WTC11 (cell line): ENCODE measurements around the gene ABHD17B. TPM values are rescaled to one million over a fixed set of nuclear protein-coding genes. Genes with fewer than 3 reads are reported as not detected.

Source experiments
- ATAC-seq: fragments of 200-7000 bp; cut with Tn5 transposase; 2 replicates; pipeline ENCODE4 v1.10.0; 2021; ENCODE audit warnings: mild to moderate bottlenecking, moderate library complexity
- CTCF ChIA-PET: fragments of 300-600 bp; sonication (Branson Sonifier 250); formaldehyde crosslinking; loops from one replicate; lab custom pipeline; 2021; ENCODE audit warnings: antibody characterized with exemption; lab: Charles Lee
- POLR2A ChIA-PET: fragments of 350-600 bp; sonication (Branson Sonifier 250); formaldehyde crosslinking; loops from one replicate; lab custom pipeline; 2021; ENCODE audit warnings: antibody characterized with exemption; lab: Charles Lee
- DNase-seq: peaks from one replicate; pipeline ENCODE4 v3.0.0; 2021; ENCODE audit warnings: low spot score
- H3K27ac Mint-ChIP-seq: 2 replicates; pipeline ENCODE4 v1.8.0; 2021; ENCODE audit warnings: mixed read lengths
- H3K27me3 Mint-ChIP-seq: 2 replicates; pipeline ENCODE4 v1.8.0; 2021; ENCODE audit warnings: low read depth, mild to moderate bottlenecking, moderate library complexity, mixed read lengths
- H3K36me3 Mint-ChIP-seq: 2 replicates; pipeline ENCODE4 v1.8.0; 2021; ENCODE audit warnings: mixed read lengths
- H3K4me1 Mint-ChIP-seq: 2 replicates; pipeline ENCODE4 v1.8.0; 2022; ENCODE audit warnings: mixed read lengths
- H3K4me3 Mint-ChIP-seq: 2 replicates; pipeline ENCODE4 v1.8.0; 2021; ENCODE audit warnings: mild to moderate bottlenecking, moderate library complexity, mixed read lengths
- H3K9me3 Mint-ChIP-seq: 2 replicates; pipeline ENCODE4 v1.8.0; 2021; ENCODE audit warnings: mixed read lengths
- ATF1 ChIP-seq: sonication (generic); formaldehyde crosslinking; IDR thresholded peaks from 2 replicates; pipeline ENCODE4 v1.8.1; 2023; ENCODE audit warnings: mild to moderate bottlenecking, moderate library complexity, missing genetic modification reagents
- ATF6 ChIP-seq: sonication (generic); formaldehyde crosslinking; IDR thresholded peaks from 2 replicates; pipeline ENCODE4 v1.8.1; 2023; ENCODE audit warnings: mild to moderate bottlenecking, missing genetic modification reagents
- FOXP1 ChIP-seq: sonication (generic); formaldehyde crosslinking; IDR thresholded peaks from 2 replicates; pipeline ENCODE4 v1.8.0; 2022; ENCODE audit warnings: missing genetic modification reagents, mild to moderate bottlenecking, moderate library complexity, borderline replicate concordance
- FOXP4 ChIP-seq: sonication (generic); formaldehyde crosslinking; IDR thresholded peaks from 2 replicates; pipeline ENCODE4 v1.8.0; 2022; ENCODE audit warnings: mild to moderate bottlenecking, missing genetic modification reagents
- HMGXB4 ChIP-seq: sonication (generic); formaldehyde crosslinking; IDR thresholded peaks from 2 replicates; pipeline ENCODE4 v1.8.1; 2023; ENCODE audit warnings: mild to moderate bottlenecking, moderate library complexity, missing genetic modification reagents
- MYBL2 ChIP-seq: sonication (generic); formaldehyde crosslinking; IDR thresholded peaks from 2 replicates; pipeline ENCODE4 v1.8.1; 2023; ENCODE audit warnings: mild to moderate bottlenecking, moderate library complexity, missing genetic modification reagents
- ZBTB21 ChIP-seq: sonication (generic); formaldehyde crosslinking; IDR thresholded peaks from 2 replicates; pipeline ENCODE4 v1.8.1; 2023; ENCODE audit warnings: mild to moderate bottlenecking, missing genetic modification reagents, borderline replicate concordance
- ZNF121 ChIP-seq: sonication (generic); formaldehyde crosslinking; IDR thresholded peaks from 2 replicates; pipeline ENCODE4 v1.8.0; 2023; ENCODE audit warnings: missing genetic modification reagents
- ZNF423 ChIP-seq: fragments of 250-450 bp; sonication (Bioruptor Pico); IDR thresholded peaks from 2 replicates; pipeline ENCODE4 v2.1.2; 2022; ENCODE audit warnings: mild to moderate bottlenecking, moderate library complexity
- total RNA-seq: library from RNA; stranded (reverse); gene quantifications from 3 replicates; pipeline ENCODE4 v1.2.3, GENCODE V29; 2021
- TF ChIP-seq, protein P1 (sequence below): sonication (generic); formaldehyde crosslinking; conservative IDR thresholded peaks from 2 replicates; pipeline ENCODE4 v1.8.1; 2023; ENCODE audit warnings: mild to moderate bottlenecking, low read depth, missing genetic modification reagents, moderate library complexity

The ABHD17B gene
- total RNA-seq, 1 experiment from 2014 or later, result 56.6 TPM

DNA sequence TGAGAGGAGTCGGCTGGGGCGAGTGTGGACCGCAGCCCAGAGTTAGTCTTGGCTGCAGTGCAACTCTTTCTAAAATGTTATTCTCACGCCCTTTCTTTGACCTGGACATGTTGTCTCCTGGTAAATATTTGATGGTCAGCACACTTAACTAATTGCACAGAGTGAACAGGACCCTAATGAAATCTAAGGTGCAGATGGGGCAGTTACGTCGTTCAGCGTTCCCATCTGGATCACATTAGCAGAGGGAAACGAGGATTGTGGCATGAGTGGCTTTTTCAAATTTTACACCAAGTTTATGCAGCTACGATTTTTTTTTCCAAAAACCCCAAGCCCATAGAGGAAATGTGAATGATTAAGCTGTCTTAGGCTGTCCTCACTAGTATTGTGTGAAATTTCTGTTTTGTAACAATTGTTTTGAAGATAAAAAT, 929 bp upstream of the ABHD17B start:
- ChIA-PET POLR2A (interaction anchor here (0.8 to 1.5 kb wide), 8 partner anchors 9 to 73 kb away, joined by 3 to 18 read pairs (median 3); no protein-coding TSS in a partner anchor), CTCF (interaction anchor here (1.4 to 2.1 kb wide), 4 partner anchors 9 to 113 kb away, joined by 4 to 12 read pairs (median 8); no protein-coding TSS in a partner anchor)
- Mint-ChIP-seq H3K9me3 (no peaks in the 10 kb centered on the region), H3K27me3 (no peaks in the 10 kb centered on the region), H3K4me3 (peak overlapping the region; percentile 100), H3K4me1 (peaks cover 52% of the 10 kb centered on the region), H3K27ac (peak overlapping the region; percentile 98), H3K36me3 (peaks cover 2% of the 10 kb centered on the region)
- DNase-seq (no peak), ATAC-seq (no peak)
- TF ChIP-seq ZNF423 (CRISPR knock-in tag) (no peak), HMGXB4 (CRISPR knock-in tag) (0 out of 2 replicates have a peak, but pooled peaks have one; percentile 45), ATF1 (CRISPR knock-in tag) (no peak), ZBTB21 (CRISPR knock-in tag) (no peak), ZNF121 (CRISPR knock-in tag) (no peak)
- TF ChIP-seq, protein P1, sequence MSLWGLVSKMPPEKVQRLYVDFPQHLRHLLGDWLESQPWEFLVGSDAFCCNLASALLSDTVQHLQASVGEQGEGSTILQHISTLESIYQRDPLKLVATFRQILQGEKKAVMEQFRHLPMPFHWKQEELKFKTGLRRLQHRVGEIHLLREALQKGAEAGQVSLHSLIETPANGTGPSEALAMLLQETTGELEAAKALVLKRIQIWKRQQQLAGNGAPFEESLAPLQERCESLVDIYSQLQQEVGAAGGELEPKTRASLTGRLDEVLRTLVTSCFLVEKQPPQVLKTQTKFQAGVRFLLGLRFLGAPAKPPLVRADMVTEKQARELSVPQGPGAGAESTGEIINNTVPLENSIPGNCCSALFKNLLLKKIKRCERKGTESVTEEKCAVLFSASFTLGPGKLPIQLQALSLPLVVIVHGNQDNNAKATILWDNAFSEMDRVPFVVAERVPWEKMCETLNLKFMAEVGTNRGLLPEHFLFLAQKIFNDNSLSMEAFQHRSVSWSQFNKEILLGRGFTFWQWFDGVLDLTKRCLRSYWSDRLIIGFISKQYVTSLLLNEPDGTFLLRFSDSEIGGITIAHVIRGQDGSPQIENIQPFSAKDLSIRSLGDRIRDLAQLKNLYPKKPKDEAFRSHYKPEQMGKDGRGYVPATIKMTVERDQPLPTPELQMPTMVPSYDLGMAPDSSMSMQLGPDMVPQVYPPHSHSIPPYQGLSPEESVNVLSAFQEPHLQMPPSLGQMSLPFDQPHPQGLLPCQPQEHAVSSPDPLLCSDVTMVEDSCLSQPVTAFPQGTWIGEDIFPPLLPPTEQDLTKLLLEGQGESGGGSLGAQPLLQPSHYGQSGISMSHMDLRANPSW (CRISPR knock-in tag), result no peak

DNA sequence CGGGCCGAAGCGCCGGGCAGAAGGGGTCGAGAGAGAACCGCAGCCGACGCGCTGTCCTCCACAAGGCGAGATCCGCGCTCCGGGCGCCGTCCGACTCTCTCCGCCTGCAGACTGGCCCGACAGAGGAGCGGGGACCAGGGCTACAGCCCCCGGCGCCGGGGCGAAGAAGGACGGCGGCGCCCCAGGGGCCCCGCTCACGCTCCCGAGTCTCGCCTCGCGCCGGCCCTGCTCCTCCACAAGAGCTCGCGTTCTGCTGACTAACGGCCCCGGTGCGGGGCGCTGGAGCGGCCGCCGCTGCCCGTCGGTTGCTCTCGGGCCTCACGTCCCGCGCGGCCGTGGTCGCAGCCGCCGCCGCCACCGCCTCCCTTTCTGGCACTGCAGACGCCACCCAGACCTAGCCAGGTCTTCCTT, 338 bp downstream of the ABHD17B start:
- ATAC-seq (no peak), DNase-seq (no peak)
- no peaks in the 10 kb centered on the region for H3K9me3 Mint-ChIP-seq
- TF ChIP-seq FOXP4 (CRISPR knock-in tag), result no peak
- 0 out of 2 replicates have a peak, but pooled peaks have one; percentile 20 for TF ChIP-seq MYBL2 (CRISPR knock-in tag)
- 0 out of 2 replicates have a peak, but pooled peaks have one; percentile 50 for TF ChIP-seq FOXP1 (CRISPR knock-in tag)
- no peak for TF ChIP-seq ATF6 (CRISPR knock-in tag)
- POLR2A ChIA-PET, result interaction anchor here (0.9 to 1.5 kb wide), 16 partner anchors 9 to 143 kb away, joined by 3 to 18 read pairs (median 3); no protein-coding TSS in a partner anchor
- peak overlapping the region; percentile 100 for H3K4me3 Mint-ChIP-seq
- CTCF ChIA-PET, result interaction anchor here (0.8 to 2.1 kb wide), 9 partner anchors 10 to 129 kb away, joined by 3 to 12 read pairs (median 5); no protein-coding TSS in a partner anchor
- H3K36me3 Mint-ChIP-seq, result peaks cover 10% of the 10 kb centered on the region
- peak overlapping the region; percentile 100 for H3K27ac Mint-ChIP-seq
- H3K4me1 Mint-ChIP-seq, result peaks cover 60% of the 10 kb centered on the region
- no peaks in the 10 kb centered on the region for H3K27me3 Mint-ChIP-seq
